HG03378 (cell line): Measurements from ENCODE around the gene SPAG7.
"Not testable (repeated sequence)": the region's sequence is repeated elsewhere in the genome, so short reads cannot be mapped to it uniquely, and the experiment has no call there.

Source experiments
- ATAC-seq: cut with Tn5 transposase; IDR thresholded peaks from one replicate; pipeline ENCODE4 v1.9.1; 2021; ENCODE audit warnings: mild to moderate bottlenecking, moderate library complexity; ENCODE audit not compliant: unreplicated experiment

SPAG7 gene

DNA sequence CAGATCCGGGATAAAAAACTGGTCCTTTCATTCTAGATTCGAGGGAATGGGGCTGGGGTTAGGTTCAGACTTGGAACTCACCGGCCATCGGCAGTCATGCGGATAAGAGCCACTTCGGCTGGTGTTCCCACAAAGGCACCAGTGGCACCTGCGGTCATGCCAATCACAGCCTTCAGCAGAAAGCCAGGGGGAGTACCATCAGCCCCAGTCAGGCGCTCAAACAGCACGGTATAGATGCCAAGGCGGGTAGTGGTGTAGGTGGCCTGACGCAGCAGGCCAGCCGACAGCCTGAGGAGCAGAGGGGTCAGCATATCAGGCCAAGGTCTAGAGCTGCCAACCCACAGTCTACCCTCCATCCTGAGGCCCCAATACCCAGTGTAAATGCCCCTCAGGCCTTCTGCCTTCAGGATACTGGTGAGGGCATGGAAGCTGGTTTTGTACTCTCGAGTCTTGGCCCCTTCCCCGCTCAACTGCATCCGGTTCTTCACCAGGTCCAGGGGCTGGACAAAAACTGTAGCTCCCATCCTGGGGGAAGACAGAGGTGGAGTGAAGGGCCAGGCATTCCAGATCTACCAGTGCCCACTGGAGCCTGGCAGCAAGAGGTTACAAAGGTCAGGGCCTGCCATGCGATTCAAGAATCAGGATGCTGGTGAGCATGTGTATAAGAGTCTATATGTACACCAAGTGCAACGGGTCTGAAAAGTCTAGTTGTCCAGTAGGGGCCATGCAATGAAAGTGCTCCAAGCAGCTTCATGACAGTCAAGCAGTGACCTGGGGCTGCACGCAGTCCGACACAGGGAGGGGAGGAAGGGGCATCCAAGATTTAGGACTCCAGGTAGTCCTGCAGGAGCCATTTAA, 28.7 kb downstream of the SPAG7 start:
- no peak for ATAC-seq

DNA sequence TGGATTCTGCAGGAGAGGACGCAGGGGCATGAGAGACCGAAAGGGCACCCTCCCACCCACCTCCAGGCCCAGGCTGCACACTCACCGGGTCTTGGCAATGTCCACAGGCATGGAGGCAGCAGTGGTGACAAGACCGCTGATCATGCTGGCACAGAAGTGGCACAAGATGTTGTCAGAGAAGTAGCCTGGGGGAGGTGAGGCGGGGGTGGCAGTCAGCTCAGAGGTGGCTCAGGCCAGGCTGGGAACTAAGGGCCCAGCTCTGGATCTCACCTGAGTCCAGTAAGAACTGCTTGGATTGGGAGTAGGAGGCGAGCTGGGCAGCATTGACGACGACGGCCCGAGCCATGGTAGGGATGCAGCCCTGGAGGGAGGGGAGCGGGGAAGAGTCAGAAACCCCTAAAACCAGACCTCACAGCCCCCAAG, 29.5 kb downstream of the SPAG7 start:
- no peak for ATAC-seq

DNA sequence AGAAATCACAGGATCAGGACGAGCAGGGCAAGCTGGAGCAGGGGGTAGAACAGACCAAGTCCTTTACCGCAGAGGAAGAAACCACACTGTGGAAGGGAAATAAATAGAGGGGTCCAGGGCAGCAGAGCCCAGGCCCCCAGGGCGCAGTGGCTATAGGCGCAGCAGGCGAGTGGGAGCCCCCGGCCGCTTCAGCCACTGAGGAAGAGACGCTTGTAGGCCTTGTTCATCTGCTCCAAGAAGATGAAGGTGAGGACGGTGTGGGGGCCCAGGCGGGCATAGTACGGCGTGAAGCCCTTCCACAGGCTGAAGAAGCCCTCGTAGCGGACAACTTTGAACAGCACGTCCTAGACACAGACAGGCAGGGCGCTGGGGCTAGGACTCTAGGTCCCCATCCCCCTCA, 30.1 kb downstream of the SPAG7 start:
- ATAC-seq: no peak

DNA sequence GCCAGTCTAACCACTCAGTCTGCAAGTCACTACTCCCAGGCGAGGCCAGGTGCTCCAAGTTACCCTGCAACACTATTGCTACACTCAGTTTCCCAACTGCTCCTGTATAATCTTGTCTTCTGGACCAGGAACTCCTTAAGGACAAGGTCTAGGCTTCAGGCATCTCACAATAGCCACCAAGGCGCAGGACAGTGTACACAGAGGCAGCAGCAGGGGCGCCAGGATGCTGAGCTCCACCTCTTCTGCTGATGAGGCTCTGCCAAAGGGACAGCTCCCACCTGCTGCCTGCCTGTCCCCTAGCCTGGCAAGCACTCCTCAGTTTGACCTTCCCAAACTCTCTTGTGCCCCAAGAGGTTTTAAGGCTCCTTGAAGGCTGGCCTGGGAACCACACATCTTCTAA, 31.2 kb downstream of the SPAG7 start:
- no peak for ATAC-seq

DNA sequence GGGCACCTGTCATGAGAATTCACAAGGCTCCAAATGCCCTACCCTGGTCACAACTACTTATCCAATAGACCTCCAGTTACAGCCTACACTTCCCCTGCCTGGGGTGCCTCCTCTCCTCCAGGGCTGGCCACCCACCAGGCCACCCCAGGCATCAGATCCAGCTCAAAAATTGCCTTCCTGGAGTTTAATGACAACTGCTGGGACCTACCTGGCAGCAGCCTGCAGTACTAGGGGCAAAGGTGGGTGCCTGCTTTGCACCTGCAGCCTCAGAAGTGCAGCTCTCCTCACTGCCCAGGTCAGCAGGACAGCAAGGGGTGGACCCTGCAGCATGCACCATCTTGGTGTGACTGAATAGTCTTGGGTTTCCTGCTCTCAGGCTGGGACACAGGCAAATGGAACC, 32.0 kb downstream of the SPAG7 start:
- no peak for ATAC-seq

DNA sequence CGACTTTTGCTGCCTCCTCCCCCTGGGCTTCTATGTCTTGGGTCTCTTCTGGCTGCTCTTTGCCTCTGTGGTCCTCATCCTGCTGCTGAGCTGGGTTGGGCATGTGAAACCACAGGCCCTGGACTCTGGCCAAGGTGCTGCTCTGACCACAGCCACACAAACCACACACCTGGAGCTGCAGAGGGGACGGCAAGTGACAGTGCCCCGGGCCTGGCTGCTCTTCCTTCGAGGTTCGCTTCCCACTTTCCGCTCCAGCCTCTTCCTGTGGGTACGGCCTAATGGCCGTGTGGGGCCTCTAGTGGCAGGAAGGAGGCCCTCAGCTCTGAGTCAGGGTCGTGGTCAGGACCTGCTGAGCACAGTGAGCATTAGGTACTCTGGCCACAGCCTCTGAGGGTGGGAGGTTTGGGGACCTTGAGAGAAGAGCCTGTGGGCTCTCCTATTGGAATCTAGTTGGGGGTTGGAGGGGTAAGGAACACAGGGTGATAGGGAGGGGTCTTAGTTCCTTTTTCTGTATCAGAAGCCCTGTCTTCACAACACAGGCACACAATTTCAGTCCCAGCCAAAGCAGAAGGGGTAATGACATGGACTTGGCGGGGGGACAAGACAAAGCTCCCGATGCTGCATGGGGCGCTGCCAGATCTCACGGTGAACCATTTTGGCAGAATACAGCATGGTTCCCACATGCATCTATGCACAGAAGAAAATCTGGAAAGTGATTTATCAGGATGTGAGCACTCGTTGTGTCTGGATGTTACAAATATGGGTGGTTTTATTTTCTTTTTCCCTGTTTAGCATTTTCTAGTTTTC, 33.2 kb downstream of the SPAG7 start:
- ATAC-seq: no peak

DNA sequence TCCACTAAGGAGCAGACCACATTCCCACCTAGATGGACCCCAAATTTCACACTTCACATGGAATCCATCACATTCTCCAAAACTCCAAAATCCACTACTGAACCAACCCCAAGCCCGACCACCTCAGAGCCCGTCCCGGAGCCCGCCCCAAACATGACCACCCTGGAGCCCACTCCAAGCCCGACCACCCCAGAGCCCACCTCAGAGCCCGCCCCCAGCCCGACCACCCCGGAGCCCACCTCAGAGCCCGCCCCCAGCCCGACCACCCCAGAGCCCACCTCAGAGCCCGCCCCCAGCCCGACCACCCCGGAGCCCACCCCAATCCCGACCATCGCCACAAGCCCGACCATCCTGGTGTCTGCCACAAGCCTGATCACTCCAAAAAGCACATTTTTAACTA, 34.0 kb downstream of the SPAG7 start:
- no peak for ATAC-seq

DNA sequence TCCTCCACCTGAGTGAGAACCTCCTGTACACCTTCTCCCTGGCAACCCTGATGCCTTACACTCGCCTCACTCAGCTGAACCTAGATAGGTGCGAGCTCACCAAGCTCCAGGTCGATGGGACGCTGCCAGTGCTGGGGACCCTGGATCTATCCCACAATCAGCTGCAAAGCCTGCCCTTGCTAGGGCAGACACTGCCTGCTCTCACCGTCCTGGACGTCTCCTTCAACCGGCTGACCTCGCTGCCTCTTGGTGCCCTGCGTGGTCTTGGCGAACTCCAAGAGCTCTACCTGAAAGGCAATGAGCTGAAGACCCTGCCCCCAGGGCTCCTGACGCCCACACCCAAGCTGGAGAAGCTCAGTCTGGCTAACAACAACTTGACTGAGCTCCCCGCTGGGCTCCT, 34.9 kb downstream of the SPAG7 start:
- no peak for ATAC-seq

DNA sequence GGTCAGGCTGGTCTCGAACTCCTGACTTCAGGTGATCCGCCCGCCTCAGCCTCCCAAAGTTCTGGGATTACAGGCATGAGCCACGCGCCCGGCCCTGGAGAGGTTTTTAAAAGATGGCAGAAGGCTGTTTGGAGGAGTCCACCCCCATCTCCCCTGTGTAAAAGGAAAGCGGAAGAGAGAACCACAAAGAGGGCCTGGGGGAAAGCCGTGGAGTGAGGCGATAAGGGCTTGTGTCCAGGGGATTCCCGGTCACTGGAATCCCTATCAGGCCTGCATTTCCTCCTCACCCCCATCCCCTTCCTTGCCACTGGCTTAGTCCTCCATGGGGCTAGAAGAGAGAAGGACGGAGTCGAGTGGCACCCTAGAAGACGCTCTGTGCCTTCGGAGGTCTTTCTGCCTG, 35.7 kb downstream of the SPAG7 start, which contains the start of gene GP1BA:
TSS of gene GP1BA (plus strand) at position 315 of the 400 bp plus-strand sequence. CDS start 328 bp downstream, outside the sequence.
- no peak for ATAC-seq

DNA sequence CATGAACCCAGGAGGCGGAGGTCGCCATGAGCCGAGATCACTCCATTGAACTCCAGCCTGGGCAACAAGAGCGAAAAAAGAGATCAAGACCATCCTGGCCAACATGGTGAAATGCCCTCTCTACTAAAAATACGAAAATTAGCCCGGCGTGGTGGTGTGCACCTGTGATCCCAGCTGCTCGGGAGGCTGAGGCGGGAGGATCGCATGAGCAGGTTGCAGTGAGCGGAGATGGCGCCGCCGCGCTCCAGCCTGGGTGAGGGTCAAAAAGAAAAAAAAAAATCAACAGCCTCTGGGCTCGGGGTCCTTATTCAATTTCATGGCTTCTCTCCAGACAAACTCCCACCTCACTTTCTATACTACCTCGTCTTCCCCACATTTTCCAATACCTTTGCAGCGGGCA, 38.7 kb downstream of the SPAG7 start:
- ATAC-seq: no peak

DNA sequence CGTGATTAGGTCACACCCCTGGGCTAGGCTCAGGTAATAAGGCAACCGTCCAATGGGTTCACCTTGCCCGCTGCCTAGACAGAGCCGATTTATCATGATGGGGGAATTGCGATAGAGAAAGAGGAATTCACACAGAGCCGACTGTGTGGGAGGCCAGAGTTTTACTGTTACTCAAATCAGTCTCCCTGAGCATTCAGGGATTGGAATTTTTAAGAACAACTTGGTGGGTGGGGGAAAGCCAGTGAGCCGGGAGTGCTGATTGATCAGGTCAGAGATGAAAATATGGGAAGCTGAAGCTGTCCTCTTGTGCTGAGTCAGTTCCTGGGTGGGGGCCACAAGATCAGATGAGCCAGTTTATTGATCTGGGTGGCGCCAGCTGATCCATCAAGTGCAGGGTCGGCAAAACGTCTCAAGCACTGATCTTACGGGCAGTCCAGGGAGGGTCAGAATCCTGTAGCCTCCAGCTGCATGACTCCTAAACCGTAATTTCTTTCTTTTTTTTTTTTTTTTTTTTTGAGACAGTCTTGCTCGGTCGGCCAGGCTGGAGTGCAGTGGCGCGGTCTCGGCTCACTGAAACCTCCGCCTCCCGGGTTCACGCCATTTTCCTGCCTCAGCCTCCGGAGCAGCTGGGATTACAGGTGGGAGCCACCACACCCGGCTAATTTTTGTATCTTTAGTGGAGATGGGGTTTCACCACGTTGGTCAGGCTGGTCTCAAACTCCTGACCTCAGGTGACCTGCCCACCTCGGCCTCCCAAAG, 40.9 kb downstream of the SPAG7 start:
- ATAC-seq: not testable (repeated sequence)

DNA sequence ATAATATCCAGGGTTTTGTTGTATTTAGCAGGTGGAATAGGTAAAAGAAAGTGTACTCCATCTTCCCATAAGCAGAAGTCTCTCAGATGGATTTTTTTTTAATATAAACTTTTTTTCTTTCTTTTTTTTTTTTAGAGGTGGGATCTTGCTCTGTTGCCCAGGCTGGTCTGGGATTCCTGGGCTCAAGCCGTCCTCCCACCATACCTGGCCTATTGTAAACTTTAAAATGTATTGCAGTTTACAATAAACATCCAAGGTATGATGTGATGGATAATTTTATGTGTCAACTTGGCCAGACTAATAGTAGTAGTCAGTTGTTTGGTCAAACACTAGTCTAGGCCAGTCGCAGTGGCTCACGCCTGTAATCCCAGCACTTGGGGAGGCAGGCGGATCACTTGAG, 46.3 kb downstream of the SPAG7 start:
- no peak for ATAC-seq

DNA sequence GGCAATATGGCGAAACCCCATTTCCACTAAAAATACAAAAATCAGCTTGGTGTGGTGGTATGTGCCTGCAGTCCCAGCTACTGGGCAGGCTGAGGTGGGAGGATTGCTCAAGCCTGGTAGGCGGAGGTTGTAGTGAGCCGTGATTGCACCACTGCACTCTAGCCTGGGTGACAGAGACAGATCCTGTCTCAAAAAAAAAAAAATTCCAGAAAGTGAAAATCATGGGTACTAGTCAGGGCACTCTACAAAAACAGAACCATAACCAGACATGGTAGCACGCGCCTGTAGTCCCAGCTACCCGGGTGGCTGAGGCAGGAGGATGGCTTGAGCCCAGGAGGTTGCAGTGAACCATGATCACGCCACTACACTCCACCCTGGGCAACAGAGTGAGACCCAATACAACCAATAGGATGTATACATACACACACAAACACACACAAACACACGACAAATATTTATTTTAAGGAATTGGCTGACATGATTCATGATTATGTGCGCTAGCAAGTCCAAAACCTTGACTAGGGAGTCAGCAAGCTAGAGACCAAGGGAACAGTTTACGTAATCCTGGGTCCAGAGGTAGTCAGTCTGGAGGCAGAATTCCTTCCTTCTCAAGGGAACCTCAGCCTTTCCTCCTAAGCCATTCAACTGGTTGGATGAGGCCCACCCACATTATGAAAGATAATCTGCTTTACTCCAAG, 47.1 kb downstream of the SPAG7 start:
- no peak for ATAC-seq

DNA sequence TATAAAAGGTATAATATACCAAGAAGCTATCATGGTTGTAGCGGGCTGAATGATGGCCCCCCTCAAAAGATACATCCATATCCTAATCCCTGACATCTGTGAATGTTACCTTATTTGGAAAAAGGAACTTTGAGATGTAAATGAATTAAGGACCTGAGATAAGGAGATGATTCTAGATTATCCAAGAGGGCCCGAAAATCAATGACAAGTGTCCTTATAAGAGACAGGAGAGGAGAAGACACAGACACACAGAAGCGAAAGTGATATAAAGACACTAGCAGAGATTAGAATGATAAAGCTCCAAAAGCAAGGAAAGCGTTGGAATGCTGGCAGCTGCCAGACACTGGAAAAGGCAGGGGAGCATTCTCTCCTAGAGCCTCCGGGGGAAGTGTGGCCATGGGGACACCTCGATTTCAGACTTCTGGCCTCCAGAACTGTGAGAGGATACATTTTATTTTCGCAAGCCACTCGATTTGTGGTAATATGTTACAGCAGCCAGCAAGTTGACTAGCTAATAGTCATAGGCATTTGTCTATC, 48.0 kb downstream of the SPAG7 start:
- no peak for ATAC-seq

DNA sequence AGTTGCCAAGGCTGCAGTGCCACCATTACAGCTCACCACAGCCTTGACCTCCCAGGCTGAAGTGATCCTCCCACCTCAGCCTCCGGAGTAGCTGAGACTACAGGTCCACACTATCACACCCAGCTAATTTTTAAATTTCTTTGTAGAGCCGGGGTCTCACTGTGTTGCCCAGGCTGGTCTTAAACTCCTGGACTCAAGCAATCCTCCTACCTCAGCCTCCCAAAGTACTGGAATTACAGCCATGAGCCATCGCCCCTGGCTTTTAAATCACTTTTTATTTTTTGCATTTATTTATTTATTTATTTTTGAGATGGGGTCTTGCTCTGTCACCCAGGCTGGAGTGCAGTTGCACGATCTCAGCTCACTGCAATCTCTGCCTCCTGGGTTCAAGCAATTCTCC, 53.1 kb downstream of the SPAG7 start:
- not testable (repeated sequence) for ATAC-seq

DNA sequence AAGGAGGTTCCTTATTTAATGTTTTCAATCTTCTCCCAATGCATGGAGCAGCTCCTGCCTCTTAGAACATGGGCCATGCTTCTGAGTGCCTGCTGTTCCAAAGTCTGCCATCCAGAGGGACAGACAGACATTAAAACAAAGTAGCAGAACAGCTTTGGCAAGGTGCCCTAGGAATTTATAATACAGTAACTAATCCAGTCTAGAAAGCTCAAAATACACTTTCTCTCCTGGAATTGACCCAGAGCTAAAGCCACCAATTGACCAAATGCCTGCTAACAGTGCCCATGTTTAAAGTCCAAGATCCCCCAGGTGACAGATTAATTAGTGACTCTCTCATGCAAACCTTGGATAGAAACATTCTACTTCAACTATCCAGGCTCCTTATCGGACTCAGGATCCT, 53.6 kb downstream of the SPAG7 start:
- ATAC-seq: no peak
